CD1c-positive myeloid dendritic cell (primary cell): ENCODE data around the gene CAPZA2.
"Not testable (repeated sequence)": the region's sequence is repeated elsewhere in the genome, so short reads cannot be mapped to it uniquely, and the experiment has no call there.

ENCODE experiments used
- DNase-seq: peaks from one replicate; pipeline ENCODE4 v3.0.0-alpha.2; 2016; ENCODE audit errors: extremely low spot score

Gene CAPZA2

GRCh38 chr7:116953906-116954838, 91.8 kb downstream of the CAPZA2 start:
- DNase-seq = no peak

DNA sequence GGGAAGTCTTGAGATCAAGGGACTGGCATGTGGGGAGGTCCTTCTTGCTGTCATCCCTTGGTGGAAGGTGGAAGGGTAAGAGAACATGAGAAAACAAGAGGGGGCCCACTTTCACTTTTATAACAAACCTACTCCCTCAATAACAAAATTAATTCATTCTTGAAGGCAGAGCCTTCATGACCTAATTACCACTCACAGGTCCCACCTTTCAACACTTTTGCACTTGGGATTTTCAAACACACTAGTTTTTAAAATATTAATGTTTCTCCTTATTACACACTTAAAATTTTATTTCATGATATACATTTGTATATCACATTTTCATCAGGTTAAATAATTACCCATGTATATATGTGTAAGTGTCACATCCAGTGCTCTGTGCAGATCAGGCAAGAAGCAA, 93.0 kb downstream of the CAPZA2 start:
- no peak for DNase-seq

GRCh38 chr7:116955801-116956476, 93.6 kb downstream of the CAPZA2 start:
- peak; percentile 46 for DNase-seq

GRCh38 chr7:116956477-116956804, 94.1 kb downstream of the CAPZA2 start:
- no peak for DNase-seq

GRCh38 chr7:116957874-116958273, 95.5 kb downstream of the CAPZA2 start:
- DNase-seq = no peak

DNA sequence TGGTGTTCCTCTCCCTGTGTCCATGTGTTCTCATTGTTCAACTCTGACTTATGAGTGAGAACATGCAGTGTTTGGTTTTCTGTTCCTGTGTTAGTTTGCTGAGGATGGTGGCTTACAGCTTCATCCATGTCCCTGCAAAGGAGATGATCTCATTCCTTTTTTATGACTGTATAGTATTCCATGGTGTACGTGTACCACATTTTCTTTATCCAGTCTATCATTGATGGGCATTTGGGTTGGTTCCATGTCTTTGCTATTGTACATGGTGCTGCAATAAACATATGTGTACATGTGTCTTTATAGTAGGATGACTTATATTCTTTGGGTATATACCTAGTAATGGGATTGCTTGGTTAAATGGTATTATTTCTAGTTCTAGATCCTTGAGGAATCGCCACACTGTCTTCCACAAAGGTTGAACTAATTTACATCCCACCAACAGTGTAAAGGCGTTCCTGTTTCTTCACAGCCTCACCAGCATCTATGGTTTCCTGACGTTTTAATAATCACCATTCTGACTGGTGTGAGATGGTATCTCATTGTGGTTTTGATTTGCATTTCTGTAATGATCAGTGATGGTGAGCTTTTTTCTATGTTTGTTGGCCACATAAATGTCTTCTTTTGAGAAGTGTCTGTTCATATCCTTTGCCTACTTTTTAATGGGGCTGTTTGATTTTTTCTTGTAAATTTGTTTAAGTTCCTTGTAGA, 99.7 kb downstream of the CAPZA2 start:
- not testable (repeated sequence) for DNase-seq

DNA sequence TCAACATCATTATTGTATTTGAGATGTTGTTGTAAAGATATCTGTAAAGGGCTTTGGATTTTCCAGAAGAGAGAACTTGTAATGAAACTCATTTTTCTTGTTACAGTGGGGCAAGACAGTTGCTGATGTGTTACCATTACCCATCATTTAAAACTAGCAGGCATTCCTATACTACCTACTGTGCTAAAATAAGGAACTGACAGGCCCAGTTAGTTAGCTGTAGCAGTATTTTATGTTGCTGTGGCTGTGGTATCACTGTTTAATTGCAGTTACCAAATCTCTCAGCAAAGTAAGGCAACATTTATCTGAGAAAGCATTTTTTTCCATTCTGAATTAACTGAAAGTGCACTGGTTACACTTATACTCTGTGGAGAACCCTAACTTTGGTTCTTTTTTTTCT, 100.8 kb downstream of the CAPZA2 start:
- no peak for DNase-seq

DNA sequence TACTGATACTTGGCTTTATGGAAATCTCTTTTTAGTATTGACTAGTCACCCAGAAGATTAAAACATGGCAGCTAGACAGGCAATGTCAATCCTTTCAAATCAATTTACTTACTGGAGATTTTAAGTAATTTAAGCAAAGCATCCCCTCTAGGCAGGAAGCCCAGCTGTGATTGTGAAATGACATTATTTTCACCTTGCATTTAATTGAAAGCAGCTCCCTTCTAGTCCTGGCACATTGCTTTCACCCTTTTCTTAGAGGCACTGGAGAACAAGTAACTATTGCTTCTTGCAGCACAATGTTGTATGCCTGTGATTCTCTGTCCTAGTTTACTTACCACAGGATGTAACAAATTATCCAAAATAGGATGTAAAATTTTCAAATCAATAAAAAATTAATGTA, 104.2 kb downstream of the CAPZA2 start:
- no peak for DNase-seq

DNA sequence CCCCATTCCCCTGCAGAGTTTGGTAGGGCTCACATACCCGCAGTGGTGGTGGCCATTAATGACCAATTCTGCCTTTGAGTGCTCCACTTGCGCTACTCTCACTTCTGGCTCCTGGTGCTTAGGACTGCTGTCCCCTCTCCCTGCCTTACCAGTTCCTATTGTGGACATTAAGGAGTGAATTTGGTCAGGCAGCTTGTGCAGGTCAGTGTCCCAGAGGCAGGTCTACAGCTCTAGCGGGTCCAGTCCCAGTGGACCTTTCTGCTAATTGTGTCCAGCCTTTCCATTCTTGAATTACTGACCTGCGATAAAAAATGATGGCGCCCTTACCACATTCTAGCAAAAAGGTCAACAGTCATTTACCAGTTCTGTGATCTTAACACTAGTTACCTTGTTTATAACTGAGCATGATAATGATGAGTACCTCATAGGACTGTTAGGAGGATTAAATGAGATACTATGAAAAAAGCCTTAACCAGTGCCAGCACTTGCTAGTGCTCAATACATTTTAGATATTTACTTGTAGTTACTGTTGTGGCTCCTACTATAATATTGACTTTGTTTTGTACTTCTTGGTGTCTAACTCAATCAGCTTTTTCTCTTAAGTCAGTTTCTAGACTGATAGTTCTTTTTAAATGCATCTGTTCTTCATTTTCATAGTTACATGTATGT, 105.0 kb downstream of the CAPZA2 start:
- DNase-seq = no peak

DNA sequence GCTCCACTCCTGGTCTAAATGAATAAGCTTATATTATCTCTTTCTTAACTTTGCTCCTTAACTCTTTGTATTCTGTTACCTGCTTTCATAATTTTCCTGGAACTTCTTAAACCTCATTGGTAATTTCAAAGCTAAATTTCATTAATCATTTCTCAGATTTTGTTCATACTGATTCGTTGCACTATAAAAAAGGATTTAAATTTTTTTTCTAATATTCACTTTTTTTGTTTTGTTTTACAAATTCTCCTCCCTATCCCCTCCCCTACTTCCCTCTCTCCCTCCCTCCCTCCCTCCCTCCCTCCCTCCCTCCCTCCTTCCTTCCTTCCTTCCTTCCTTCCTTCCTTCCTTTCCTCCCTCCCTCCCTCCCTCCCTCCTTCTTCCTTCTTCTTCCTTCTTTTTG, 105.6 kb downstream of the CAPZA2 start:
- no peak for DNase-seq

GRCh38 chr7:116968631-116969030, 106.2 kb downstream of the CAPZA2 start:
- DNase-seq = no peak

- peak; percentile 19 for DNase-seq
These were observed 107.0 kb downstream of the CAPZA2 start for GRCh38 chr7:116969371-116969902.

DNA sequence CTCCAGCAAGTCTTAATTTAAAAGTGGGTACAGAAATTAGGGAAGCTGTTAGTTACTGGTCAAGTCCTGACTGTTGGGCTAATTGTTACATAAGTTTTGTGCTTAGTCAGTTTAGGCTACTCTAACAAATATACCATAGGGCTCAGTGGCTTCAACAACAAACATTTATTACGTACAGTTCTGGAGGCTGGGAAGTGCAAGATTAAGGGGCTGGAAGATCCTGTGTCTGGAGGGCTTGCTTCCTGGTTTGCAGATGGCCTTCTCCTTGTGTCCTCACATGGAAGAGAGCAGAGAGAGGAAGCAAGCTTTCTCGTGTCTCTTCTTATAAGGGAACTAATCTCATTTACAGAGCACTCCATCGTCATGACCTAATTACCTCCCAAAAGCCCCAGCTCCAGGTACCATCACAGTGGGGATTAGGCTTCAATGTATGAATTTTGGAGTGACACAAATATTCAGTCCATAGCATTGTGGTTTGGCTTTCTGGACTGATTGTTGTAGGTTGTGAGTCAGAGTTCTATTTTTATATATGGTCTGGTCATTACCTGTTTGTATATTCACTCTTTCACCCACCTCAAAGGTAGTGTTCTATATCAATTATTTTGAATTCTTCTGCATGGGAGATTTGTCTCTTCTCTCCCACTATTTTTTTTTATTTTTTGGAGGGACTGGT, 108.0 kb downstream of the CAPZA2 start:
- peak; percentile 51 for DNase-seq

DNA sequence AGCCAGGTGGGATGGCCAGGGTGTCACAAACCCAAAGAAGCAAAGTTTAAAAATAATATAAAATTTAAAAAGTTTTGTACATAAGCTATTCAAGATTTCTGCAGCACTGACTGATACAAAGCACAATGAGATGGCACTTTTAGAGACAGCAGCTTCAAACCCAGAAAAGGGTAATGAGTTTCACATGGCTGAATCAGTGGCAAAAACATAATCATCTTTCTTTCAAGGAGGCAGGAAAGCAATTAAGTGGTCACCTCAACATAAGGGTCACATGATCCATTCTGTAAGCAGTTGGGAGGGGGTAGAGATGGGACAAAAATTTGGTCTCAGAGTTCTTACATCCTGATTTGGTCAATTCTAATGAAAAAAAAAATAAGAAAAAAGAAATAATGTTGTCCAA, 108.8 kb downstream of the CAPZA2 start:
- DNase-seq = not testable (repeated sequence)
